Stimulated activated CD4-positive, alpha-beta T cell treated with anti-CD3 and anti-CD28 coated beads, Interleukin-12 subunit alpha, Interleukin-12 subunit beta, amount 100 ng/mL, for 48 hours (primary cell): ENCODE measurements around the gene EN2.

Experiments used
- DNase-seq, 3 donors: peaks; one replicate each; pipeline ENCODE4 v3.0.0-alpha.2; 2020; ENCODE audit warnings: low read depth in 2 of 3, low spot score in 1 of 3

The EN2 gene

DNA sequence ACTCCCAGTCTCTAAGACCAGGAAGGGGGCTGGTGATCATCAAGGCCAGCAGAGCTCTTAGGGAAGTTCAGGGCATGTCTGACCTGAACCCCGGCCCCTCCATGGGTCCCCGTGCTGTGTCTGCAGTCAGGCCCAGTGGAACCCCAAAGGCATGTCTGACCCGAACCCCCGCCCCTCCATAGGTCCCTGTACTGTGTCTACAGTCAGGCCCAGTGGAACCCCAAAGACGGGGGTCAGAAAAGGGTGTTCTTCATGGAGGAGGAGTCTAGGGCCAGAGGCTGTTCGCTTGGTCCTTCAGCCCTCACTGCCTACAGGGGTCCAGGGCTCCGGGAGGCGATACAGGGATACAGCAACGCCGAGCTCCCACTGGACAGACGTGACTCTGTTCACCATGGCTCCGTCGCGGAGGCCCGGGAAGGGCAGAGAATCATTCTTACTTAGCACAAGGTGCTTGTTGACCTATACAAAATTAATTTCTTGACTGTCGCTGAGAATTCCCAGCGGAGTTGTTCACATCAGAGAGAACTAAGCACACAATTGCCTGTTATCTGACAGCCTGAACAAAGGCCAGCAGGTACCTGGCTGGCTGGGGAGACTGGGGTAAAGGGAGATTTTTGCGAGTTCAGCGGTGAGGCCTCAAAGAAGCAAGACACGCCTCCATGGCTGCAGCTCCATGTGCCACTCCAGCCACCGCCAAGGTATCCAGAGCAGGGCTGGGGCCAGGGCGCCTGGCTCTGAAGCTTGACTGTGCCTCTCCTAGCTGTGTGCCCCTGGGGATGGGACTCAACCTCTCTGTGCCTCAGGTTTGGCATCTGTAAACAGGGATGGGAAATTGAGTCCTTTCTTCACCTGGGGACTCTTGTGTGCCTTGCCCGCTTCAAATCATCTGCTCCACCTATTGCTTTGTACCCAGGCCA lies 26.8 kb downstream of the EN2 start:
- no peak for DNase-seq

DNA sequence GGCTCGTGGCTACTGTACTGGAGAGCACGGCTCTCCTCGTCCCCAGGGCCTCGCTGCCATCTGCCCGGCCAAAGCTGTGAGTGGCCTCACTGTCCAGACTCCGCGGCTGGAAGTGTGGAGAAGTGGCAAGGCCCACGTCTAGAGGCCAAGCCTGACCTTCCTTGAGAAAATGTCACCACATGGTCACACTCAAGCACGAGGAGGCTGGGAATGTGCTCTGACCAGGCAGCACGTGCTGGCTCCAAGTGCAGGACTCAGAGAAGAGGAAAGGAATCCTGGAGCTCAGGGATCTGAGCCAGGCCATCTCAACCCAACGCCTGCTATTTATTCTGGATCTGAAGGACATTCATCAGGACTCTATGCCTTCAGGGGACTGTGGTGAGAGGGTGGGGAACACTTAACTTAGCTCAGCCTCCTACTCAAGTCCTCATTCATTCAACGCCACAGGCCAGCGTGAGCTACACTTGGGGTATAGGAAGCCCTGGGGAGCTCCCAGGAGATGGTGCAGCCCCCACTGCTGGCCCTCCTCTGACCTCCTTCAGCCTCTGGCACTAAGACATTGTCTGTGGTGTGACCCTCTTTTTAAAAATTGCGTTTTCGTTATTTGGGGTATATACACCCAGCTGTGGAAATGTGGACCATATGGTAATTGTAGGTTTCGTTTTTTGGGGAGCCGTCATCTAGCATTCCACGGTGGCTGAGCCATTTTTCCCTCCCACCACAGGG lies 29.0 kb downstream of the EN2 start:
- no peak for DNase-seq

DNA sequence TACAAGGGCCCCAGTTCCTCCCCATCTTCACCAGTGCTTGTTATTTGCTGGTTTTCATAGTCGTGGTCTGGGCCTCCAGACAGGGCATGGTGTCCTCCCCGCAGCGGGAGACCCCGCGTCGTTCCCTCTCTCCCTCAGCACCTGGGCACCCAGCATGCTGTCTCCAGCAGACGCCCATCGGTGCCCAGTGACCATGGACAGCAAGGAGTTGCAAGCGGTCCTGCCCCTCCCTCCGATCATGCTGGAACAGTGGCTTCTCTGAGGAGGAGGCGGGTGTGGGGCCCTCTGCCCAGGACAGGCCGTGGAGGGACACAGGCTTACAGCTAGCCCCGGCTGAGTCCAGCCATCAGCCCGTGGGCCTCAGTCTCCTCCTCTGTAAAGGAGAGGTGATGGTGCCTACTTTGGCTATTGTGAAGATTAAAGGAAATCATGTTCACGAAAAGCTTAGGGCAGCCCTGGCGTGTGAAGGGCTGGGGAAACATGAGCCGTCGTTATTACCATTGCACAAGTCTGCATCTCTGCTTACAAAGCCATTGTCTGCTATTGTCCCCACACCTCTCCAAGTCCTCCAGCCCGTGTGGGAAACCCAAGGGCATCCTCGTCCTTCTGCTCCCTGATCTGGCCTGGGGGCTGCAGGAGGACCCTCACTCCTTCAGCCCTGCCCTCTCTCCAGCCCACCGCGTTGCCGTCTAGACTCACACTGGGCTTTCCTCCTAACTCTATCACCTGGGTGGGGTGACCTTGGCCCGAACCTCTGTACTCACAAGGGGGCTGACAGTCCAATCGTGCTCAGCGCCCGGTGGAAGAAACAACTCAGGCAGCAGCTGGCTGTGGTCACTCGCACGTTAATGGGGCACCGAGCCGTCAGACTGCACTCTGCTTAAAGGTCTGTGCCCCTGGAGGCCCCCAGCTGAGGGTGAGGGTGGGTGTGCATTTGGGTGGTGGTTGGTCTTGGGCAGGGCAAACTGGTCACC lies 29.9 kb downstream of the EN2 start:
- DNase-seq = no peak

DNA sequence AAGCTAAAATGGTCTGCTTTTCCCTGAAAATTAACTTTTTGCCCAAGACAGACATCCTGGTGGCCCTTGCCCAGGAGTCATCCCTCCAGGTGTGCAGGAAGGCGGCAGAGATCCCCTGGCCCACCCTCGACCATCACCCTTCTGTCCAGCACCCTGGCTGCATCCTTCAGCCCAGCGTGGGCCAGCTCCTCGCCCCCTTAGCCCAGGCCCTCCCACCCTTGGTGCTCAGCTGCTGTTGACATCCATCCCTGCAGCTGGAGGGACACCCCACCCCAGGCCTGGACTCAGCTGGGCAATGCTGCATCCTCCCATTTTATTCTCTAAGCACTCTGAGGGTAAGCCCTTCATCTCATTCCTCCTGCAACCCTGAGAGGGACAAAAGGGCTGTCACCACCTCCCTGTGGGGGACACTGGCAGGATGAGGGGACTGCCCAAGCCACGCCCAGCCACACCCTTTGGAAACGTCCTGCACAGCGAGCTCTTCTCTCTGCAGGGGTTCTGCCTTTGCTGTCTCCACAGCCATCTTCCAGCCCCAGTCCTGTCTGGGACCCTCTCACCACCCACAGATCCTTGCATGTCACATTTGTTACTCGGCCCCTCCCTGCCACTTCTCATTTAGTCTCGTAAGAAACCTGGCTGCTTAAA lies 30.7 kb downstream of the EN2 start:
- DNase-seq = no peak

DNA sequence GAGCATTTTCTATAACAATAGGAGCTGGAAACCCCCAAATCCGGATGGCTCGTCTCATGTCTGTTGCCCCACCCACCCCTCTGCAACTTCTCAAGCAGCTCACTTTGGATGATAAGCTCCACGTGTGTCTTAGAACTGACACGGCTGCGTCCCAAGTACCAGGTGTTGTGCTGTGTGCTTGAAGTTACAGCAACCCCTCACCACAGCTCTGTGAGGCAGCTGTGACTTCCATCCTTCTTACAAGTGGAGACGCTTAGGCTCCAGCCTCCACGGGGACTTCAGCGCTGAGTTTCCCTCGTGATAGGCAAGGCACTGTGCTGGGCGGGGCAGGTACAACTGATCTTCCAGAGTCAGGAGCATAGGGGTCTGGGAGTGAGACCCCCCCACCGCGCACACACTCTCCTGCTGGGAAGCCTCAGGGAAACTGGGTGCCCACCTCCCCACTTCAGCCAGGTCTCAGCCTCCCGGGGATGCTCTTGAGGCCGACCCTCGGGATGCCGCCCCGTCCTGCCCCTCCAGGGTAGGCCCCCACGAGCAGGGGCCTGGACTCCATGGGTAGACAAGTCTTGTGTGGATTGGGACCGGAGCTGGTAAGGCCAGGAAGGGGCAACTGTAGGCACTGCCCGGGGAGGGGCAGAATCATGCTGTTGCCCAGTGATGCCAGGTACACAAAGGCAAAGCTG lies 31.4 kb downstream of the EN2 start:
- DNase-seq = no peak

DNA sequence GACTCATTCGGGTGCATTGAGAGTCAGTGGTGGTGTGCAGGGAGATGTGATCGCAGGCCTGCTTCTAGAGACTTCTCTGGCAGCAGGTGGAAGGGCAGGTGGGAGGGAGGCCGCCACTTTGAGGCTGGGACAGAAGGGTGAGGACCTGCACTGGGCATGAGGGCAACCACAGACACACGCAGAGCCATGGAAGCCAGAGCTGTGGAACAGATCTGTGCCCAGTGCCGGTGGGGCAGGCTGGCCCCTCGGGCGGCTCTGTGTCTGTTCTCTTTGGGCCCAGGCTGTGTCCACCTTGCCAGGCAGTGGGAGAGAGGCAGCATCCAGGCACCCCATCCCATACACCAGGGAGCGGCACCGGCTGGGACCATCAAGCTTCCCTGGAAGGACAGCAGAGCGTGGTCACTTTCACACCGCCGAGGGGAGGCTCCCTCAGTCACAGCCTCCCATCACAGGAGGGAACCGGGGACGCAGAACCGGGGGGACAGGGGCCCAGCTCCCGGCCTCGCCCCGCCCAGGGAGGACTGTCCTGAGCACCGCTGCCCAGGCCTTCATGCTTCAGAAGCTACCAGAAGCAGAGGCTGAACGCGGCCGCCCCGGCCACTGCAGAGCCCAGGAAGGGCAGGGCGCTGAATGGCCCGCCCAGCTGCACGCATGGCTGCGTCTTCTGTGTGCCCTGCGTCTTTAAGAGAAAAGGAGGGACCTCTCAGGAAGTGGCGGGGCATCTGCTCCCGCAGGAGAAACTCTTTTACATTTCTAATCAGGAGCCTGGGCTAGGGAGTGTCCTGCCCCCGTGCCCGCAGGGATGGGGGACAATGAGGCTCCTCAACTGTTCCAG lies 32.1 kb downstream of the EN2 start:
- no peak for DNase-seq

DNA sequence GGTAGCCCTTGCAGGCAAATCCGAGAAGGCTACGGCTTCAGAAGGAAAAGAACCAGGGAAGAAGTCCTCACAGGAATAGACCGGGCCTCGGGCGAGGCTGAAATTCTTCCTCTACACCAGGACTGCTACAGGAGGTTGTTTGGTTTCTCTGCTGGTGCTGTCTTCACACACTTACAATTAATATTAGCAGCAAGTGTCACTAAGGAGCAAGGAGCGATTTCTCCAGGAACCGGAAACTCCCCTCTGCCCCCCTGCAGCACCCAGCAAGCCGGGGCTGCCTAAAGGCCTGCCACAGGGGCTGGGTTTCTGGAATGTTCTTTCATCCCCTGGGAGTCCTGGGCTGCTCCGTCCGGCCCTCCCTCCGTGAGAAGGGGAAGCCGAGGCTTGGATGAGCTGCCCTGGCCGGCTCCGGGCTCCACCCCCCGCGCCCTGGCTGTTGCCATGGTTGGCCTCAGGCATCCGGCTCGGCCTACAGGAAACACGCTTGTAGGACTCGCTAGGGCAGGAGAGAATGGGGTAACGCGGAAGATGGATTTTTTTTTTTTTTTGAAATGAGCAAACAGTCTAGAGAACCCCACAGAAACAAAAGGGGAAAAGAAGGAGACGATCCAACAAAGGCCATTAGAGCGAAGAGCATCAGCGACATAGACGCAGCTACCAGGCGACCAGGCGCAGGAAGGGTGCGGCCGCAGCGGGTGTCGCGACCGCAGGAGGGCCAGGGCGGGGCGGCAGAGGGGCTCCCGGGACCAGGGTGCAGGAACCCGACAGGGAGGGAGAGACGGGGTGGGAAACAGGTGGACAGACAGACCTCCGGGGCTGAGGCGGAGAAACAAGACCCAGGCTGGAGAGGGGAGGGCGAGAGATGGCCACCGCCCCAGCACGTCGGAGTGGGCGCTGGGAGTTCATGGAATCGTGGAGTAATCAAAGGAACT lies 33.0 kb downstream of the EN2 start:
- peak in 2 of 3 donors; percentile 19 to 28 for DNase-seq

DNA sequence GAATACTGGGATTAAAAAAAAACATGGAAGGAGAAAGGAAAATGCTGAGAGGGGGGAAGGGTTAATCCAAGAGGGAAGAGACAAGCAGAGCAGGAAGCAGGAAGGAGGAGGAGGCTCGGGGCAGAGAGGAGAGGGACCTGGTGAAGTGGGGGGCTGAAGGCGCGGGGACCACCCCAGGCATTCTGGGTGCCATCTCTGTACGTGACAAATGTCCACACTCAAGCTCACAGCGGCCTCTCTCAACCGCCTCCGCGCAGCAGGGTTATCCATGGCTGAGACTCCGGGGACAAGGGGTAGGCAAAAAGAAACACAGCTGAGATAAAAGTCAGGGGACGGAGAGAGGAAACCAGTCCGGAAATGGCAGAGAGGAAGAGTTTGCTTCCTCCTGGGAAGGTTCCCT lies 33.9 kb downstream of the EN2 start:
- DNase-seq = no peak

DNA sequence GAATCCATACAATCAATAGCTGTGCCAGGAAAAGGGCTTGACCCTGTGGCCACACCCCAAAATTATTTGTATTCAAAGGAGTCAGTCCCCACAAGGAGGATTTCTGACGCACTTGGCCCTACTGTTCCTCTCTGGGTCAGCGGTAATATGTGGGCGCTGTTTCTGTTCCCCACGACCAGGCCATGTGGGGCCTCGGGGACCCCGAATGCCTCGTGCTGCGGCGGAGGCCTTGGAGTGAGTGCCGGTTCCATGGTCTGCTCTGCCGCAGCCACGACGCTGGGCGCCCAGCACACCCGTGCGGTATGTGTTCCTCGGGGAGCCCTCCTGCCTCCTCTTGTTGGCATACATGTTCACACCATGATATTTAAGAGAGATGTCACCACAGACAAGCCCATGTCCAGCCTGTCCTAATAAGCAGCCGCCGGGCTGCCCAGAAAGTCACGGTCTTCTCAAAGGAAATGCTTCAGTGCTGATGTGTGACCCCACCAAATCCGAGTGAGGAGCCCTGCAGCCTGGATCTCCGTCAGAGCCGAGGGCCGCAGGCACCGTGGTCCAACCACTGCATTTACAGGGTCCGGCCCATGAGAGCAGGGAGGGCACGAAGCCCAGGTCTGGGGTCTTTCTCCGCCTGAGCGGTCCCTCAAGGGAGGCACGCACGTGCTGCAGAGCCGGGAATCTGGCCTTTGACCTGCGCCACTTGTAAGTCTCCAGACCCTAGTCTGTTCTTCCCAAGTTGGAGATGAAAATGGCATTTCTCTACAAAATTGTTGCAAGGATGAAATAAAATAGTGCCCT lies 36.0 kb downstream of the EN2 start:
- DNase-seq = no peak

DNA sequence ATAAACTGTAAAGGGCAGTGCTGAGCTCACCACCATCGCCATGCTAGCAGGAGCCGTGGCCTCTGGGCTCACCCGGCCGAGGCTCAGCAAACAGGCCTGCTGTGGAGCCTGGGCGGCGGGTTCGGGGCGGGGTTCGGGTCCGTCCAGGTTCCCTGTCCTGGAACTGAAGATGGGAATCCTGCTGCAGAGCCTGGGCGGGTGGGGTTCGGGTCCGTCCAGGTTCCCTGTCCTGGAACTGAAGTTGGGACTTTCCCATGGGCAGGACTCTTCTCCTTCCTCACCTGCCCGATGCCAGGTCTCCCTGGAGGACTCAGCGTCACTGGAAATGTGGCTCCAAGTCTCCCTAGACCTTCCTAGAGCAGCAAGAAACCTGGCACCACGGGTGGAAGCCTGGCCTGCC lies 36.6 kb downstream of the EN2 start:
- no peak for DNase-seq

DNA sequence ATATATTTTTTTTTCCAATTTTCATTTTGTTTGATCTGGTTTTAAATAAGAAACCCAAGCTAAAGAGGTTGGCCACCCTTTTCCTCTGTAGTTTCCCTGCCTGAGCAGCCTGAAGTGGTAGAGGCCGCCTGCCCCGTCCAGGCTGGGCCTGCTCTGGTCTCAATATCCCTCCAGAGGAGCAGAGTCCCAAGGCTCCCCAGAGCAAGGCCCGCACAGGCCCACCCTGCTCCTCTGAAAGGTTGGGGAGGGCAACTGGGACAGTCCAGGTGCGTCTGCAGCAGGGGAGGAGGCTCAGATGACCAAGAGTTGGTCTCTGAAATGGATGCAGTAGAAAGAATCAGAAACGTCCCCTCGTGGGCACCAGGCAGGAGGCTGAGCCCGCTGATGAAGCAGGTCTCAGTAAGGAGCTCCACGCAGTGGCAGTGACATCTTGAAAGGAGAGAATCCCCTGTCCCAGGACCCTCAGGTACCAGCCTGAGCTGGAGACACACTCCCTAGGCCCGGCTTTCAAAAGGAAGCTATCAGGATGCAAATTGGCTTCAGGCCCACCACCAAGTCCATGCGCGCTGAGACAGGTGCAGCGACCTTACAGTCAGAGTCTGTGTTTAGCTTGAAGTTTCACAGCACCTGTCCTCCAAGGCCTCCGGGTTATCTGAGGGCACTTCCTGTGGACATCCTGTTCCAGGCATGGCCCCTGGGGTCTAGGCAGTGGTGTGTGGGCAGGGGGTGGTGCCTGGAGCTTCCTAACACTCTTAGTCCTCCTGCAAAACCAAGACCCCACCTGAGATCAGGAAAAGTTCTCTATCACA lies 37.7 kb downstream of the EN2 start:
- DNase-seq = no peak

DNA sequence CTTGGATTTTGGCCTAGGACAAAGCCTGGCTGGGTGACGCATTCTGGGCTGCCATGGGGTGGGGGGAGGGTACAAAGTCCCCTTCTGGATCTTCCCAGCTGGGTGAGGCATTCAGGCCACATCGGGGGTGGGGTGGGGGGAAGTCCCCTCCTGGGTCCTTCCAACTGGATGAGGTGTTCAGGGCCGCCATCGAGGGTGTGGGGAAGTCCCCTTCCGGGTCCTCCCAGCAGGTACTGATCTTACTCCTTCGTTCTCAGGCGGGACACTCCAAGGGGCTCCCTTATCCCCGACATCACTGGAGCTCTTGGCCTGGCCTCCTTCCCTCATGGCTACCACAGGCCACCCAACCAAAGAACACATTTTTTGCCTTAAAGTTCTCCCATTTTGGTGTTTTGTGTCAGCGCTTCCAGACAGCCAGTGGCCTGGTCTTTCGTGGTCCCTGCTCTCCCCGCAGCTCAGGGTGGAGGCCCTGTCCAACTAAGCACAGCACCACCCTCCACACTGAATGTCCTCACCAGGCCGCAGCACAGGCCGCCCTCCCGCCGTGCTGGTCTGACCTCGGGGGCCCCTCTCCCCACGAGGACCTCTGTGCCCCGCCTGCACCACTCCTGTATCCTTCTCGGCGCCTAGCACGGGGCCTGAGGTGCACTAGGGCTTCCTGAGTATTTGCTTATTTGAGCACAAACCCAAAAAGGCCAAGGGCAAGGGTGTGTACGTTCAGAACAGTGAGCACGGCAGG lies 38.5 kb downstream of the EN2 start:
- no peak for DNase-seq

DNA sequence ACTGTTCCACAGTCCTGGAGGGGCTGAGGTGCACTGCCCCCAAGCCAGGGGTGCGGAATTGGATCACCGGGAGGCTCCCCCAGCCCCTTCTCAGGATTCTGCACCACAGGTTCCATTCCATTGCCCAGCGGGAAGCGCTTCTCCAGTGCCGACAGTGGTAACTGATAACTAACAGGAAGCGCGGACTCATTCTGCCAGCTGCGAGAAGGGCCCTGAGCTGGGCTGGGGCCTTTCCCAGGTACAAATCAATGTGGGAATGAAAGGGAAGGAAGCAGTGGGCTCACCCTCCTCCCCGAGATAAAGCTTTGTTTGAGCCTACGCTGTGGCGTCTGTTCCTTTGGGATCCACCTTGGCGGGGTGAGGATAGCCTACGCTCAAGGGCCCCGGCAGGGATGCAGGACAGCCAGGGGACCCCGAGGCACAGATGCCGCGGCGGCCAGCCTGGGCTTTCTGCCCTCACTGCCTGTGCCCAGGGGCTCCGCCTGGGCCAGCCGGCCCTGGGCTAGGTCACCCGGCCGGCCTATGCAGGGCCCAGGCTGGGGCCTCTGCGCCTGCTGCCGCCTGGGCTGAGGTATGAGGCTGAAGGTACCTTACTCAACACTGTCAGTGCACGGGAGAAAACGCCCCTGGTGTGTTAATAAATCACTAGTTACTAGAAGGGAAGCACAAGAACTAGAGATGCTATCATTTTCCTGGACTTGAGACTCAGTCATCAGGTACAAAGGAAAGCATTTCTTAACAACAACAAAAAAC lies 39.4 kb downstream of the EN2 start:
- no peak for DNase-seq

DNA sequence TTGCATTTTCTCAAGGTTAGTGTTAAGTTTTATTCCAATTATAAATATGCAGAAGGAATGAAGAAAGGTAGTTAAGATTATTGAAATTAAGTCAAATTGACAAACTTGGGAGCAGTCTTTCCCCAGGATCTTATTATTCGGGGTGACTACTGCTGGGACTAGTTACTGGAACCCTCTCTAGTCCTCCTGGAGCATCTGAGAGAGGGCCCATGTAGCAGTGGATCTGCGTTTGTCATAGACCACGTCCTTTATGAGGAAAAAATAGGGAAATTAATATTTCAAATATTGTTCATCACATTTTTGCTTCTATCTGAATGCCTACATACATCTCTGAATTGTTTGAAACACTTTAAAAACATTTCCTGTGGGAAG lies 47.5 kb downstream of the EN2 start:
- no peak for DNase-seq

DNA sequence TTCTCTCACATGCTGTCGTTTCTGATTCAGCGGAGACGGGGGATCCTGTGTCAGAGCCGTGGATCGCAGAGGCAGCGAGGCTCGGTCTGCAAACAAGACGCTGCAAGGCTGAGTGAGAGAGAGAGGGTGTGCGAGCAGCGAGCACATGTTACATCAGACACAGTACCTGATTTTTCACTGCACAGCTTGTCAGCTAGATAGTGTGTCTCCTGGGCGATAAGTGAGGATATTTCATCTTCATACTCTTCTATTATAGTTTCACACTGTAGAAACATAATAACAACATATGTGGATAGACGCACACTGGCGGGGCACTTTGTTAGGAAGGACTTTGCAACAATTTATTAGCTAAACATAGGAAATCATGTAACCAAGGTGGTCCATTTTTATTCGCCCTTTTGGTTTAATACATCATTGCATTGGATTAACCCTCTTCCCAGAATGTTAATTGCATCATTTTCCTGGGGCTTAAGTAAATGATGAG lies 49.0 kb downstream of the EN2 start:
- no peak for DNase-seq
